Pancreas (tissue), 10 donors: ENCODE measurements around the gene LRAT. TPM values are rescaled to one million over a fixed set of nuclear protein-coding genes. Genes with fewer than 3 reads are reported as not detected.

Source experiments
- ATAC-seq, 4 donors: fragments of 200-7000 bp; cut with Tn5 transposase; one replicate each; pipeline versions ENCODE4 v1.8.0 to v1.9.1; 2020; ENCODE audit warnings: mild to moderate bottlenecking in 4 of 4, moderate library complexity in 4 of 4
- DNase-seq, 6 donors: peaks; one replicate each; pipeline ENCODE4 v3.0.0-alpha.2; 2020
- FAIRE-seq: peaks from 2 replicates; lab custom pipeline; 2012; peaks lifted over from hg19 to GRCh38; lab: Jason Lieb, UNC
- H3K27ac ChIP-seq, 4 donors: fragments of 200-600 bp; sonication (generic); 1 replicate in 3 of 4; 2 replicates in 1 of 4; pipeline versions ENCODE4 v1.5.0 to v1.8.0; 2020
- H3K27me3 ChIP-seq, 4 donors: fragments of 200-600 bp; one replicate each; pipeline ENCODE4 v1.8.0; 2021
- H3K36me3 ChIP-seq, 3 donors: fragments of 200-600 bp; sonication (generic) in 1 of 3; one replicate each; pipeline versions ENCODE4 v1.5.0 to v1.8.0; 2020 to 2021
- H3K4me1 ChIP-seq, 3 donors: fragments of 200-600 bp; one replicate each; pipeline ENCODE4 v1.8.0; 2021
- H3K4me3 ChIP-seq, 4 donors: fragments of 200-600 bp; sonication (generic) in 2 of 4; one replicate each; pipeline versions ENCODE4 v1.5.0 to v1.8.0; 2020 to 2021
- H3K9me3 ChIP-seq, 4 donors: fragments of 200-600 bp; one replicate each; pipeline ENCODE4 v1.8.0; 2021
- CTCF ChIP-seq, 4 donors: fragments of 200-600 bp; sonication (generic) in 3 of 4; IDR thresholded peaks; one replicate each; pipeline versions ENCODE4 v1.5.0 to v1.8.0; 2021; ENCODE audit warnings: antibody characterized with exemption in 4 of 4
- WGBS, 2 donors: extraction: QIAGEN DNeasy Blood & Tissue Kit; methylation state at CpG; one replicate each; pipeline ENCODE4 v1.1.7; 2013; 5-methylcytosine and 5-hydroxymethylcytosine counted together
- intact Hi-C, 3 donors: fragments of 100-400 bp; cut with DNase I; formaldehyde crosslinking; loops; one replicate each; pipeline versions ENCODE4 v1.11.1 to v1.14.2; 2022
- polyA plus RNA-seq, 2 donors: library from polyadenylated mRNA; stranded (reverse); fragments of 200-250 nt; gene quantifications; one replicate each; pipeline ENCODE4 v1.2.3, GENCODE V29; 2013
- total RNA-seq, 6 donors: library from RNA; stranded (reverse); fragmentation: NEBNext Ultra II Directional in 4 of 6; extraction: Animal tissue kit (Norgen Biotek cat#: 25700) in 4 of 6; gene quantifications; one replicate each; pipeline versions ENCODE4 v1.2.1 to v1.2.4, GENCODE V29; 2021 to 2023
- donor health status: healthy with polysubstance abuse.
- donor health status: DM: no; HTN: no; CAD: no; lungs with moderate emphysema.
- donor health status: DM: no; HTN: no; CAD: no.
- donor health status: control.
- donor health status: control.
- donor health status: Bipolar disorder and iron deficiency.
- donor health status: DM: yes; HTN: yes; CAD: no.
- donor health status: DM: no; HTN: no; CAD: no.
- donor health status: DM: no; HTN: no; CAD: no.
- donor health status: DM: yes; HTN: yes; CAD: no.

The LRAT gene
- total RNA-seq (under 1 TPM; 0.28 to 0.75 (median 0.48) TPM), polyA plus RNA-seq (under 1 TPM; 0.15 to 0.75 TPM)

- Histone ChIP-seq H3K4me3 (peak within 1 kb of the TSS; percentile 34 to 70 (median 52)), H3K36me3 (no peaks in the 10 kb centered on the region), H3K9me3 (no peaks in the 10 kb centered on the region), H3K27me3 (no peaks in the 10 kb centered on the region), H3K27ac (peak within 1 kb of the TSS in 1 of 4 donors; percentile 24), H3K4me1 (peaks cover 0 to 7% (median 4%) of the 10 kb centered on the region in 3 donors)
- FAIRE-seq (no peak), ATAC-seq (peak; percentile 94 to 97 (median 96)), DNase-seq (peak; percentile 76 to 89 (median 80))
- peak in 3 of 4 donors; percentile 14 to 35 (median 33) for TF ChIP-seq CTCF (IDR thresholded peaks at IDR 0.05)
- 0 to 1% methylated on average over 55 of the region's 55 CpGs for WGBS, 2 donors
- intact Hi-C loops = no loop called here
Measured at GRCh38 chr4:154743683-154744340, at the start of gene LRAT. Gene LRAT (plus strand): TSS chr4:154744000. CDS start chr4:154744327, 327 bp downstream.

GRCh38 chr4:154707877-154708276, 35.9 kb upstream of the LRAT start:
- intact Hi-C loops = no loop called here
- FAIRE-seq = no peak
- no peak for ATAC-seq

GRCh38 chr4:154709550-154709949, 34.2 kb upstream of the LRAT start:
- Histone ChIP-seq H3K4me1 (no peaks in the 10 kb centered on the region), H3K27ac (no peak overlapping the region), H3K9me3 (no peaks in the 10 kb centered on the region), H3K4me3 (no peak overlapping the region), H3K27me3 (no peaks in the 10 kb centered on the region), H3K36me3 (no peaks in the 10 kb centered on the region)
- no peak for TF ChIP-seq CTCF (IDR thresholded peaks at IDR 0.05)
- no peak for DNase-seq
- FAIRE-seq = no peak
- intact Hi-C loops = no loop called here
- WGBS, 2 donors = 31 to 43% methylated on average over 4 of the region's 4 CpGs
- ATAC-seq = peak in 1 of 4 donors; percentile 58

More at GRCh38 chr4:154707877-154708276, 35.9 kb upstream of the LRAT start:
- TF ChIP-seq CTCF (IDR thresholded peaks at IDR 0.05) = no peak
- H3K4me1 ChIP-seq = no peaks in the 10 kb centered on the region
- H3K9me3 ChIP-seq = no peaks in the 10 kb centered on the region
- 55 to 68% methylated on average over 3 of the region's 3 CpGs for WGBS, 2 donors
- H3K27me3 ChIP-seq = no peaks in the 10 kb centered on the region
- H3K4me3 ChIP-seq = no peak overlapping the region
- H3K27ac ChIP-seq = no peak overlapping the region
- no peak for DNase-seq
- H3K36me3 ChIP-seq = no peaks in the 10 kb centered on the region

DNA sequence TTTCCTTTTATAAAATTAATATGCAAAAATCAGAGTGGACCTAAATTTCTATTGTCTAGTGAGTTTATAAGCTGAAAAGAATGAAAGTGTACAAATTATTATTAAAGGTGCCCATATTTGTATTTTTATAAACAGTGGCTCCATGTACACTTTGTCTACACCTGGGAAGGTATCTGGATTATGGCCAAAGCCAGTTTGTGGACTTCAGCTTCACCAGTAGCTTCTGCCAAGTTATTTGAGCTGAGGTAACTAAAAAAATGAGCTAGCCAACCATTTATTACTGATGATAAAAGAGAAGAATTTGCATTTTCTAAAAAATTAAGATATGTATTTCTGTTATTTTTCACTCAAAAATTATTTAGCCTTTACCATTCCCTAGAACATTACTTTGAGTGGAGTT, 32.3 kb upstream of the LRAT start:
- Histone ChIP-seq H3K27me3 (no peaks in the 10 kb centered on the region), H3K4me3 (no peak overlapping the region), H3K4me1 (no peaks in the 10 kb centered on the region), H3K9me3 (no peaks in the 10 kb centered on the region), H3K27ac (no peak overlapping the region), H3K36me3 (no peaks in the 10 kb centered on the region)
- FAIRE-seq (no peak), DNase-seq (no peak), ATAC-seq (no peak)
- intact Hi-C loops = no loop called here
- no peak for TF ChIP-seq CTCF (IDR thresholded peaks at IDR 0.05)
